Endothelial cell of umbilical vein (primary cell): ENCODE data around the gene SORCS2. TPM values are rescaled to one million over a fixed set of nuclear protein-coding genes. Genes with fewer than 3 reads are reported as not detected.

Experiments used
- BruUV-seq: library from RNA; stranded (reverse); fragments of 400-500 nt; replicated peaks from 2 replicates; lab custom pipeline; 2021; lab: Mats Ljungman, UMichigan
- CTCF ChIA-PET: fragments of 300-600, 350-600 bp; sonication (Branson Sonifier 250); formaldehyde crosslinking; loops from one replicate; lab custom pipeline; 2021; ENCODE audit warnings: antibody characterized with exemption, inconsistent platforms; lab: Charles Lee
- POLR2A ChIA-PET: fragments of 300-600, 350-600 bp; sonication (Branson Sonifier 250); formaldehyde crosslinking; loops from one replicate; lab custom pipeline; 2021; ENCODE audit warnings: antibody characterized with exemption, inconsistent platforms; lab: Charles Lee
- DNase-seq: peaks from one replicate; pipeline ENCODE4 v3.0.0-alpha.2; 2011; ENCODE audit warnings: low read depth, low spot score
- FAIRE-seq: peaks from 2 replicates; lab custom pipeline; 2011; peaks lifted over from hg19 to GRCh38; lab: Jason Lieb, UNC
- H2AFZ ChIP-seq: 2 replicates; pipeline ENCODE4 v1.6.0; 2012; ENCODE audit warnings: low read depth, low read length, control low read depth, inconsistent platforms
- H3K27ac ChIP-seq: 2 replicates; pipeline ENCODE4 v1.5.1; 2011; ENCODE audit warnings: low read depth, mild to moderate bottlenecking, control low read depth, low read length, moderate library complexity; ENCODE audit not compliant: insufficient read depth
- H3K27me3 ChIP-seq, 2 experiments: 2 replicates each; pipeline versions ENCODE4 v1.6.0 to v1.6.1; 2011; ENCODE audit warnings: low read length in 2 of 2, mixed read lengths in 1 of 2; ENCODE audit not compliant: control insufficient read depth in 2 of 2, insufficient read depth in 2 of 2
- H3K36me3 ChIP-seq, 2 experiments: 2 replicates in 1 of 2; 3 replicates in 1 of 2; pipeline ENCODE4 v1.5.1; 2011; ENCODE audit warnings: low read length in 2 of 2, mild to moderate bottlenecking in 1 of 2, moderate library complexity in 1 of 2; ENCODE audit not compliant: control insufficient read depth in 2 of 2, insufficient read depth in 2 of 2; ENCODE audit errors: extremely low read depth in 1 of 2
- H3K4me1 ChIP-seq: 3 replicates; pipeline ENCODE4 v1.5.1; 2011; ENCODE audit warnings: mild to moderate bottlenecking, low read length; ENCODE audit not compliant: control insufficient read depth, insufficient read depth; ENCODE audit errors: extremely low read depth
- H3K4me2 ChIP-seq: 2 replicates; pipeline ENCODE4 v1.6.1; 2011; ENCODE audit warnings: low read length, control low read depth, mixed read lengths; ENCODE audit not compliant: insufficient read depth
- H3K4me3 ChIP-seq, 3 experiments: fragments of 200-600 bp in 1 of 3; sonication (generic), shearing (Covaris generic) in 1 of 3; replicated peaks in 1 of 3; 2 replicates each; pipeline ENCODE4 v1.5.1; 2011 to 2016; ENCODE audit warnings: control low read depth in 3 of 3, low read length in 3 of 3, mild to moderate bottlenecking in 2 of 3, inconsistent platforms in 1 of 3, low read depth in 1 of 3, moderate library complexity in 1 of 3; ENCODE audit not compliant: insufficient read depth in 1 of 3
- H3K79me2 ChIP-seq: 2 replicates; pipeline ENCODE4 v1.6.0; 2012; ENCODE audit warnings: low read length, inconsistent platforms; ENCODE audit not compliant: control insufficient read depth, insufficient read depth
- H3K9ac ChIP-seq: replicated peaks from 2 replicates; pipeline ENCODE3; 2011; ENCODE audit warnings: low read length, control low read depth; ENCODE audit not compliant: insufficient read depth; ENCODE audit errors: extremely low read depth
- H3K9me1 ChIP-seq: replicated peaks from 3 replicates; pipeline ENCODE4 v1.6.0; 2011; ENCODE audit warnings: mild to moderate bottlenecking, low read length; ENCODE audit not compliant: control insufficient read depth, insufficient read depth; ENCODE audit errors: extremely low read depth
- H3K9me3 ChIP-seq: replicated peaks from 2 replicates; pipeline ENCODE4 v1.5.1; 2012; ENCODE audit warnings: low read length, inconsistent platforms; ENCODE audit not compliant: control insufficient read depth, insufficient read depth
- H4K20me1 ChIP-seq: replicated peaks from 2 replicates; pipeline ENCODE3; 2011; ENCODE audit warnings: mild to moderate bottlenecking, low read length; ENCODE audit not compliant: control insufficient read depth, insufficient read depth; ENCODE audit errors: extremely low read depth
- CTCF ChIP-seq, 2 donors: IDR thresholded peaks; 1 replicate in 1 of 2; 2 replicates in 1 of 2; pipeline ENCODE4 v1.5.1; 2011; ENCODE audit warnings: low read length in 2 of 2, mild to moderate bottlenecking in 2 of 2, moderate library complexity in 2 of 2, control low read depth in 1 of 2, inconsistent platforms in 1 of 2, low read depth in 1 of 2; ENCODE audit not compliant: insufficient read depth in 1 of 2; ENCODE audit errors: extremely low read depth in 1 of 2
- EZH2 ChIP-seq: IDR thresholded peaks from 2 replicates; pipeline ENCODE4 v1.6.1; 2012; ENCODE audit warnings: borderline replicate concordance, low read depth, mild to moderate bottlenecking, moderate library complexity, low read length, inconsistent platforms; ENCODE audit not compliant: severe bottlenecking
- FOS ChIP-seq: IDR thresholded peaks from 2 replicates; pipeline ENCODE4 v1.6.1; 2011; ENCODE audit warnings: mild to moderate bottlenecking, low read length, moderate library complexity, borderline replicate concordance; ENCODE audit not compliant: insufficient read depth
- GATA2 ChIP-seq: IDR thresholded peaks from 2 replicates; pipeline ENCODE4 v1.7.0; 2011; ENCODE audit warnings: low read depth, mild to moderate bottlenecking, moderate library complexity, mixed read lengths, low read length; ENCODE audit not compliant: insufficient read length, insufficient read depth
- JUN ChIP-seq: IDR thresholded peaks from 2 replicates; pipeline ENCODE4 v1.6.1; 2011; ENCODE audit warnings: borderline replicate concordance, low read depth; ENCODE audit not compliant: insufficient read length, insufficient read depth
- MAX ChIP-seq: IDR thresholded peaks from 2 replicates; pipeline ENCODE4 v1.6.1; 2011; ENCODE audit not compliant: insufficient read depth, insufficient read length
- MYC ChIP-seq: IDR thresholded peaks from one replicate; pipeline ENCODE4 v1.6.1; 2011; ENCODE audit warnings: mild to moderate bottlenecking, low read depth, low read length
- POLR2A ChIP-seq: IDR thresholded peaks from 2 replicates; pipeline ENCODE4 v1.6.1; 2012; ENCODE audit warnings: low read depth, mild to moderate bottlenecking, control low read depth, low read length
- POLR2AphosphoS5 ChIP-seq: IDR thresholded peaks from 2 replicates; pipeline ENCODE4 v1.6.1; 2012; ENCODE audit warnings: low read depth, mild to moderate bottlenecking, control low read depth, low read length, moderate library complexity; ENCODE audit not compliant: insufficient read depth
- dilution Hi-C: fragments of 300-500 bp; cut with MboI; formaldehyde crosslinking; loops from one replicate; pipeline ENCODE4 v1.15.0; 2019; ENCODE audit warnings: low sequenced_read_pairs; ENCODE audit not compliant: extremely low pct_ligation_motif_present
- intact Hi-C: fragments of 100-400 bp; cut with micrococcal nuclease; formaldehyde crosslinking; loops from one replicate; pipeline ENCODE4 v1.10.0; 2022
- polyA plus RNA-seq, 4 experiments: library from polyadenylated mRNA; depleted of rRNA in 3 of 4; stranded (reverse) in 3 of 4; unstranded in 1 of 4; fragments of >200 nt; gene quantifications; 2 replicates each; pipeline versions ENCODE4 v1.2.1 to v1.2.3, GENCODE V29; 2011 to 2012; ENCODE audit warnings: missing spikeins in 1 of 4
- total RNA-seq: library from RNA; stranded (reverse); gene quantifications from 2 replicates; pipeline ENCODE4 v1.2.3, GENCODE V29; 2021

SORCS2 gene
- total and polyA plus RNA-seq, 2 donors (not counting 3 experiments of a cell fraction or from before 2014, with no cell fraction given): not detected

GRCh38 chr4:7503559-7504249, 311.4 kb downstream of the SORCS2 start:
- Histone ChIP-seq H4K20me1 (no peaks in the 10 kb centered on the region), H3K4me1 (no peaks in the 10 kb centered on the region), H3K9me3 (no peaks in the 10 kb centered on the region), H3K79me2 (no peaks in the 10 kb centered on the region), H3K9ac (no peak overlapping the region), H3K9me1 (no peaks in the 10 kb centered on the region), H3K4me3 (no peak overlapping the region), H3K27ac (no peak overlapping the region), H3K4me2 (no peak overlapping the region), H3K27me3 (no peaks in the 10 kb centered on the region), H2AFZ (no peak overlapping the region), H3K36me3 (no peaks in the 10 kb centered on the region)
- ChIA-PET CTCF (no interaction called here), POLR2A (no interaction called here)
- no TSS peak for BruUV-seq
- FAIRE-seq (no peak), DNase-seq (no peak)
- TF ChIP-seq GATA2 (no peak), MAX (no peak), CTCF (IDR thresholded peaks at IDR 0.05; ENCODE audit: extremely low read depth in 1 of 2, insufficient read depth in 1 of 2, low read depth in 1 of 2, low read length in 2 of 2) (no peak), POLR2A (no peak), EZH2 (no peak), MYC (no peak), FOS (no peak), JUN (no peak), POLR2AphosphoS5 (no peak)
- dilution Hi-C loops (no loop called here), intact Hi-C loops (no loop called here)
